HG02571 (cell line): Measurements from ENCODE around the gene NAALADL1.

Source experiments
- ATAC-seq: cut with Tn5 transposase; IDR thresholded peaks from one replicate; pipeline ENCODE4 v1.9.1; 2021; ENCODE audit warnings: mild to moderate bottlenecking, moderate library complexity; ENCODE audit not compliant: unreplicated experiment

The NAALADL1 gene, protein sequence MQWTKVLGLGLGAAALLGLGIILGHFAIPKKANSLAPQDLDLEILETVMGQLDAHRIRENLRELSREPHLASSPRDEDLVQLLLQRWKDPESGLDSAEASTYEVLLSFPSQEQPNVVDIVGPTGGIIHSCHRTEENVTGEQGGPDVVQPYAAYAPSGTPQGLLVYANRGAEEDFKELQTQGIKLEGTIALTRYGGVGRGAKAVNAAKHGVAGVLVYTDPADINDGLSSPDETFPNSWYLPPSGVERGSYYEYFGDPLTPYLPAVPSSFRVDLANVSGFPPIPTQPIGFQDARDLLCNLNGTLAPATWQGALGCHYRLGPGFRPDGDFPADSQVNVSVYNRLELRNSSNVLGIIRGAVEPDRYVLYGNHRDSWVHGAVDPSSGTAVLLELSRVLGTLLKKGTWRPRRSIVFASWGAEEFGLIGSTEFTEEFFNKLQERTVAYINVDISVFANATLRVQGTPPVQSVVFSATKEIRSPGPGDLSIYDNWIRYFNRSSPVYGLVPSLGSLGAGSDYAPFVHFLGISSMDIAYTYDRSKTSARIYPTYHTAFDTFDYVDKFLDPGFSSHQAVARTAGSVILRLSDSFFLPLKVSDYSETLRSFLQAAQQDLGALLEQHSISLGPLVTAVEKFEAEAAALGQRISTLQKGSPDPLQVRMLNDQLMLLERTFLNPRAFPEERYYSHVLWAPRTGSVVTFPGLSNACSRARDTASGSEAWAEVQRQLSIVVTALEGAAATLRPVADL

GRCh38 chr11:65058419-65059054 lies at the start of gene NAALADL1:
Gene NAALADL1, minus strand, starts transcription at chr11:65058553. Its CDS starts 32 bp downstream, at chr11:65058521.
- ATAC-seq: no peak

- no peak for ATAC-seq
These were observed 49.6 kb upstream of the NAALADL1 start for GRCh38 chr11:65107751-65108468.

DNA sequence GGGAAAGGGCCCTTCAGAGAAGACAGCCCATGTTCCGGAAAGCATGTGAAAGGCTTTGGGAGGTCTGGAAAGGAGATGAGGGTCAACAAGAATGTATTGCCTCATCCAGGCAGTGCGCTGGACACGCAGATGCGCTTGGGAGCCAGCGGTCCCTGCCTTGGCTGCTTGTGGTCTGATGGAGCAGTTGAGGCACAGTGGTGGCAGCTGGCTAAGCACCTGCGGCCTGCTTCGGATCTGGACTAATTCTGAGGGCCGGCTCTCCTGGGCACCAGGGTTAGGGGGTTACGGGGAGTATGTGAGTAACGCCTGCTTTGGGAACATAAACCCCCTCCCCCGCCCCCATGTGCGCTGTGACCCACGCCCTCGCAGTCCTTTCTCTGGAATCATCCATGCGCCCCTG lies 48.7 kb upstream of the NAALADL1 start:
- no peak for ATAC-seq

DNA sequence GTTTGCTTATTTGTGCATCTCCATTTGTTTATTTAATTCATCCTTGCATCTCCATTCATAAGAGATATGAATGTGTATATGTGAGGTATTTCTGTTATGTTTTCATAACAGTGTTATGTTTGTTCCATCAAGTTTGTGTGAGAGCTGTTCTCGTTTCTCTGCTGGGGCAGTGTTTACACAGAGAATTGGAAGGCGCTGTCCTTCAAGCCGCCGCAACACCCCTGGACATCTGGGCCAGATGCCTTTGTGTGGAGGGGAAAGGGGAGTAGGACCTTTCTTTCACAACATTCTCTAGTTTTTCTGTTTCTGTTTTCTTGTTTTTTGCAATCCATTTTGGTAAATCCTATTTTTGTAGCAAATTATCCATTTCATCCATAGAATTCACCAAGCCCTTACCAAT lies 46.3 kb upstream of the NAALADL1 start:
- ATAC-seq: no peak

DNA sequence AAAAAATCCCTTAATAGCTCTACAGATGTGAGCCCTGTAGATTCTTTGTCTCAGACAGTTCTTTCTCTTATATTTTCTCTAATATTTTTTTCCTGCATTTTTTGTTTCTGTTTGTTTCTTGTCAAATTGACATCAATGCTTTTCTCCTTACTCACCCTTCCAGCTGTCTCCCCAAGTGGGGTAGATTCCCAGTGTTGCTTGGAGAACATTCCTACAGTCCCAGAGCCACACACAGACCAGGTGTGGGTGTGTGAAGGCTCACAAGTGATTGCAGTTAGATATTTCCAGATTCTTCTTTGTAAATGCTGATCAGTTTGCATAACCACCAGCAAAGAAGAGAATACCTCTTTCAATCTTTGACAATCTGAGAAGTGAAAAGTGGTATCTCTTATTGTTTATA lies 45.1 kb upstream of the NAALADL1 start:
- ATAC-seq: no peak

GRCh38 chr11:65102142-65103095 lies 44.1 kb upstream of the NAALADL1 start:
- ATAC-seq: no peak

GRCh38 chr11:65100674-65101350 lies 42.5 kb upstream of the NAALADL1 start:
- ATAC-seq: no peak

DNA sequence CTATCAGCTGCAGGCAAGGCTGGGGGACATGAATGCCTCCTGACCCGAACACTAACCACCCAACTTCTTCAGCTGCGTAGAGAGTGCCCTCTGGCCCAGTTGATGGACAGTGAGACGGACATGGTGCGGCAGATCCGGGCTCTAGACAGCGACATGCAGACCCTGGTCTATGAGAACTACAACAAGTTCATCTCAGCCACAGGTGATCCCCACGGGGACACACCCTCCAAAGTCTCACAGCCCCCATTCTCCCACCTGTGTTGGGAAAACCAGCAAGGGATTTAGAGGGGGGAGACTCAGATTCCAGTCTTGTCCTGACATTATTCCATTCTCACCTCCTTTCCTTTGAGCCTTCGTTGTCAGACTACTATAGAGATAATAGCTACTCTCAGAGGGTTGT lies 38.6 kb upstream of the NAALADL1 start:
- ATAC-seq: no peak

DNA sequence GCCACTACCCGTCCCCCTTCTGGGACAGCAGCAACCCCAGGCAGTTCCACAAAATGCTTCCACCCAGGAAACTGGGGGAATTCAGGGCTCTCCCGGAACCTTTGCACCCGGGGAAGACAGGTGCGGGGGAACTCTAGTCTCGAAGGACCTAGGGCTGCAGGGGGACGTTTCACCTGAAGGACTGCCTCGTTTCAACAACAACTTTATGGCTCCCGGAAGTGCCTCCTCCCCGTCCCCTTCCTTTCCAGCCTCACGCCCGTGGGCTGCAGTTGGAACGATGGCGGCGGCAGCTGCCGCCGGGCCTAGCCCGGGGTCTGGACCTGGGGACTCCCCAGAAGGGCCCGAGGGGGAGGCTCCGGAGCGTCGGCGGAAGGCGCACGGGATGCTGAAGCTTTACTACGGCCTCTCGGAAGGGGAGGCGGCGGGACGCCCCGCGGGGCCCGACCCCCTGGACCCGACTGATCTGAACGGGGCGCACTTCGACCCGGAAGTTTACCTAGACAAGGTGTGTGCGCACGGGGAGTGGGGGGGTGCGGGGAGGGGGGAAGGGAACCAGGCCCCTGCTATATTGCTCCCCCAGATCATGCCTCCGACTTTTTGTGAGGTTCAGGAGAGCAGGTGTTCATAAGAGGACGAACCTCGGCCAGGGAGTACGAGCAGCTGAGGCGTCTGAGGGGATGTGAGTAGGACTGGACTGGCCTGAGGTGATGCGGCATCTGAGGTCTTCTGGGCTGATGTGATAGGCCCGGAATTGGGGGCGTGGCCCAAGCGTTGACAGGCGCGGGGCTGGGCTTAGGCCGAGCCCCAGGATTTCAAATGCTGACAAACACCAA lies 37.8 kb upstream of the NAALADL1 start, which contains the start of gene VPS51:
Gene VPS51 (plus strand): TSS at position 241 of the 833 bp plus-strand sequence. CDS start 37 bp downstream, at position 278.
- peak; percentile 87 for ATAC-seq

- no peak for ATAC-seq
These were observed 37.1 kb upstream of the NAALADL1 start for GRCh38 chr11:65095427-65095826.

DNA sequence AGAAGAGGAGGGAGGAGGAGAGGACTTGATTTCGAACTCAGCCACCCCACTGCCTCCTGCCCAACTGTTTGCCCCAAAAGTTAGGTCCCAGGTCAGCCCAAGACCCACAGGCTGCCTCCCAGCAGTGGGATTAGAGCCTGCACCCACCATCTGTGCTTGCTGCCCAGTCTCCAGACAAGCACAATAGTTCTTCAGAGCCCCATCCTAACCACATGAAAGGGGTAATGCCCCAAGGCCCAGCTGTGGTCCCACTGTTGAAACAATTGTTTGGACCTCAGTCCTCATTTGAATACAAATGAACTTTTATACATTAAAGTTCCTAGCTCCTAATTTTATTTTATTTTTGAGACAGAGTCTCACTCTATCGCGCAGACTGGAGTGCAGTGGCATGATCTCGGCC lies 32.3 kb upstream of the NAALADL1 start:
- ATAC-seq: no peak

- no peak for ATAC-seq
These were observed 31.3 kb upstream of the NAALADL1 start for GRCh38 chr11:65089621-65090020.

DNA sequence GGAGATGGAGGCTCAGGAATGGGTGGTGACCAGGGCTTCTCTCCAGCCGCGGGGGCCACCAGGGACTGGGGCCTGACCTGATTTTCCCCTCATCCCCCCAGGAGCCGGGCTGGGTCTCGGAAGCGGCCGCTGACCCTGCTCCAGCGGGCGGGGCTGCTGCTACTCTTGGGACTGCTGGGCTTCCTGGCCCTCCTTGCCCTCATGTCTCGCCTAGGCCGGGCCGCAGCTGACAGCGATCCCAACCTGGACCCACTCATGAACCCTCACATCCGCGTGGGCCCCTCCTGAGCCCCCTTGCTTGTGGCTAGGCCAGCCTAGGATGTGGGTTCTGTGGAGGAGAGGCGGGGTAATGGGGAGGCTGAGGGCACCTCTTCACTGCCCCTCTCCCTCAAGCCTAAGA lies 29.5 kb upstream of the NAALADL1 start:
- no peak for ATAC-seq

- no peak for ATAC-seq
These were observed 28.9 kb upstream of the NAALADL1 start for GRCh38 chr11:65087216-65087615.

GRCh38 chr11:65086809-65087208 lies 28.5 kb upstream of the NAALADL1 start:
- ATAC-seq: no peak

DNA sequence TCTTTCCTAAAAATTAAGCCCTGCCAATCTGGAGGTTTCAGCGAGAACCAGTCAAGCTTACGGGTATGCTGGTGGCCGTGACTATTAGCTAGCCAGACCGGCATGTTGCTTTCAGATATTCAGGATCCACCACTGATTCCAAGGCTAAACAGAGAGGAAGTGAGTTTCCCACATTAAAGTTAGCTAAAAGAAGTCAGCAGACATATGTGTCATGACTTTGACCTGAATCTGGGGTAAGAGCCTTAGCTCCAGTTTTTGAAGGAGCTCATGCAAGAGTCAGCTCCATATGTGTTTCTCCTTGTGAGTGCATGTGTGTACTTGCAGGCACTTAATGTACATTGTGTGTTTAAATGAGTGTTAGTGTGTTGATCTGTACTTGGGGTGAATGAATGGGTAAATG lies 27.1 kb upstream of the NAALADL1 start:
- no peak for ATAC-seq

DNA sequence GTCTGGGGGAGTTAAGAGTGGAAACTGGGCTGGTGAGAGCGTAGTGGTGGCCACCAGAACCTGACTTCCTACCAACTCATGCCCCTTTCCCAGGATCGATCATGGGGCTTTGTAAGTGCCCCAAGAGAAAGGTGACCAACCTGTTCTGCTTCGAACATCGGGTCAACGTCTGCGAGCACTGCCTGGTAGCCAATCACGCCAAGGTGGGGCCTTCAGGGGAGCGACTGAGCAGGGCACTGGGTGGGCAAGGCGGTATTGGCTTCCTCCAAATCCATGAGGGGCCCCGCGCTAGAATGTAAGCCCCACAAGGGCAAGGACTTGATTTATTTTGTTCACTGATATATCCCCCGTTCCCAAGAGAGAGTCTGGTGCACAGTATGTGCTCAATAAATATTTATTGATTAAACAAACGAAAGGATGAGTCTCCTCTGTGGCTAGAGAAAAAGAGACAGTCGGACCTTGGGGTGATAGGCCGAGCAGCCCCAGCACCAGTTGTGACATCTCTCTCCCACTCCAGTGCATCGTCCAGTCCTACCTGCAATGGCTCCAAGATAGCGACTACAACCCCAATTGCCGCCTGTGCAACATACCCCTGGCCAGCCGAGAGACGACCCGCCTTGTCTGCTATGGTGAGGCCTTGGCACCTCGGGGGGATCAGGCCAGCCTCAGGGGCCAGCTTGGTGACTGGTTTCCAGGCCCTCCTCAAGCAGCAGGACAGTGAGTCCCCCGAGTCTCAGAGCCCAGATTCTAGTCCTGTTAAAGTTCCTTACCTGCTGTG lies 26.4 kb upstream of the NAALADL1 start:
- no peak for ATAC-seq
